Measurements from ENCODE around the gene GPATCH1.
A peak's percentile ranks its signal among the peaks of the same experiment; 100 is the strongest.
"Not testable (repeated sequence)": the region's sequence is repeated elsewhere in the genome, so short reads cannot be mapped to it uniquely, and the experiment has no call there.

The GPATCH1 gene, protein sequence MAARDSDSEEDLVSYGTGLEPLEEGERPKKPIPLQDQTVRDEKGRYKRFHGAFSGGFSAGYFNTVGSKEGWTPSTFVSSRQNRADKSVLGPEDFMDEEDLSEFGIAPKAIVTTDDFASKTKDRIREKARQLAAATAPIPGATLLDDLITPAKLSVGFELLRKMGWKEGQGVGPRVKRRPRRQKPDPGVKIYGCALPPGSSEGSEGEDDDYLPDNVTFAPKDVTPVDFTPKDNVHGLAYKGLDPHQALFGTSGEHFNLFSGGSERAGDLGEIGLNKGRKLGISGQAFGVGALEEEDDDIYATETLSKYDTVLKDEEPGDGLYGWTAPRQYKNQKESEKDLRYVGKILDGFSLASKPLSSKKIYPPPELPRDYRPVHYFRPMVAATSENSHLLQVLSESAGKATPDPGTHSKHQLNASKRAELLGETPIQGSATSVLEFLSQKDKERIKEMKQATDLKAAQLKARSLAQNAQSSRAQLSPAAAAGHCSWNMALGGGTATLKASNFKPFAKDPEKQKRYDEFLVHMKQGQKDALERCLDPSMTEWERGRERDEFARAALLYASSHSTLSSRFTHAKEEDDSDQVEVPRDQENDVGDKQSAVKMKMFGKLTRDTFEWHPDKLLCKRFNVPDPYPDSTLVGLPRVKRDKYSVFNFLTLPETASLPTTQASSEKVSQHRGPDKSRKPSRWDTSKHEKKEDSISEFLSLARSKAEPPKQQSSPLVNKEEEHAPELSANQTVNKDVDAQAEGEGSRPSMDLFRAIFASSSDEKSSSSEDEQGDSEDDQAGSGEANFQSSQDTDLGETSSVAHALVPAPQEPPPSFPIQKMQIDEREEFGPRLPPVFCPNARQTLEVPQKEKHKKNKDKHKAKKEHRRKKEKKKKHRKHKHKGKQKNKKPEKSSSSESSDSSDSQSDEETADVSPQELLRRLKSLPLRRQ

DNA sequence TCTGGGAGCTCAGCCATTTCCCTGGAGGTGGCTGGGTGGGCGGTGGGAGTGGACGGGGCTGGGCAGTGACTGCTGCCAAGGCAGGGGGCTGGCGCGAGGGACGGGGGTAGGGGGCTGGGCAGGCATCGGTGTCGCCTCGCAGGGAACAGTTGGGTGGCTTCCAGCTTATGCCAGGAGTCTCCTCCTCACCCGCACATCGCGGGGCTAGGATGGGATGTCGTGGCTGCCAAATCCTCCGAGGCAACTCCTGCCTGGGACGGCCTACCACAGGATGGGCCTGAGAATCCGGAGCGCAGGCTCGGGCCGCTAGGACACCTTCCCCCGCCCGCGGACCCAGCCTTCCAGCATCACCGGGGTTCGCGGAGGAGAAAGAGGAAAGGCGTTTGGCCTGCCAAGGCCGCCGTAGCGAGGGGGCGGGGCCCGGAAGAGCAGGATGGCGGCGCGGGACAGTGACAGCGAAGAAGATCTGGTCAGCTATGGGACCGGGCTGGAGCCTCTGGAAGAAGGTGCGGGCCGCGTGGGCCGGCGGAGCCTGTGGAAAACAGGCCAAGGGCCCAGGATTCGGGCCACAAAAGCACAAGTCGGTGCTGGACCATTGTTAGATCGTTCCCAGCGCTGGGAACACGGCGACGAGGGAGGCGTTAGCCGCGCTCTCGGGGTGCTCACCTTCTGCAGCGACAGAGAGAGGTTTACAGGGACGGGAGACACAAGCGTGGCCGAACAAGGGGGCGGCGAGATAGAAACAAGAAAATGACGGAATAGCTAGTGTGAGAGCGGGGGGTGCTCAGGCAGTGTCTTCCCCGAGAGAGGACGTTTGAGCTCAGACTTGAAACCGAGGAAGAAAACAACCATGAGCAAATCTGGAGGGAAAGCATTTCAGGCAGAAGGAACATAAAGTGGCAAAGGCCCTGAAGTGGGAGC is at the start of gene GPATCH1:
Gene GPATCH1 (plus strand): TSS at position 421 of the 921 bp plus-strand sequence. CDS start 13 bp downstream, at position 434.
- DNase-seq = peak; percentile 77

DNA sequence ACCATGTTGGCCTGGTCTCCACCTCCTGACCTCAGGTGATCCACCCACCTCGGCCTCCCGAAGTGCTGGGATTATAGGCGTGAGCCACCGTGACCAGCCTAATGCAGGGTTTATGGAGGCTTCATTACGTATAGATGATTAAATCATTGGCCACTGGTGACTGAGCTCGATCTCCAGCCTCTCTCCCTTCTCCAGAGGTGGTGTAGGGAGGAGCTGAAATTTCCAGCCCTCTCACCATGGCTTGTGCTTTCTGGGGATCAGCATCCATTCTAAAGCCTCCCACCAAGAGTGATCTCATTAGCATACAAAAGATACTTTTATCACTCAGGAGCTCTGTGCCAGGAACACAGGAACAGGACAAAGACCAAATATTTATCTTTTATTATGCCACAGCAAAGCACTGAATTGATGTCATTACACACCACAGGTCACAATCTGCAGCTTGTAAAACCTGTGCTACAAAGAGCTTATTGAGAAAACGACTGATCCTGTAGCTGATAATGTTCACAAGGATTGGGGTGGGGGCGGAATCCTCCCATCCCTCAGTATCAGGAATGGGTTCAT is 48.7 kb upstream of the GPATCH1 start:
- DNase-seq = no peak

DNA sequence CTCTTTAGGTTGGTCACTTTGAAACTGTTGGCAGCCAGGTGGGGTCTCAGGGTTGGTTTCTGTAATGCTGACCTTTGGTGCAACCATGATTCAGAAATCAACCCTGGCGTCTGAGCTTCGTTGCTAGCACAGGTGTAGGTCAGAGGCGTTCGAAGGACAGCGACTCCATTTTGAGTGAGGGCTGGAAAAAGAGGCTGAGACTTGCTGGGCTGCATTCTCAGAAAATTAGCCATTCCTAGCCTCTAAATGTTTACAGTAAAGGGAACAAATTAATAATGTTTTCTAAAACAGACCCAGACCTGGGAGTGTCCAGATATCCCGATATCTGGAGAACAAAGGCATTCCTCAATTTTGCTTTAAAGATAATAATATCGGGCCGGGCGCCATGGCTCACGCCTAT is 45.5 kb upstream of the GPATCH1 start:
- no peak for DNase-seq

DNA sequence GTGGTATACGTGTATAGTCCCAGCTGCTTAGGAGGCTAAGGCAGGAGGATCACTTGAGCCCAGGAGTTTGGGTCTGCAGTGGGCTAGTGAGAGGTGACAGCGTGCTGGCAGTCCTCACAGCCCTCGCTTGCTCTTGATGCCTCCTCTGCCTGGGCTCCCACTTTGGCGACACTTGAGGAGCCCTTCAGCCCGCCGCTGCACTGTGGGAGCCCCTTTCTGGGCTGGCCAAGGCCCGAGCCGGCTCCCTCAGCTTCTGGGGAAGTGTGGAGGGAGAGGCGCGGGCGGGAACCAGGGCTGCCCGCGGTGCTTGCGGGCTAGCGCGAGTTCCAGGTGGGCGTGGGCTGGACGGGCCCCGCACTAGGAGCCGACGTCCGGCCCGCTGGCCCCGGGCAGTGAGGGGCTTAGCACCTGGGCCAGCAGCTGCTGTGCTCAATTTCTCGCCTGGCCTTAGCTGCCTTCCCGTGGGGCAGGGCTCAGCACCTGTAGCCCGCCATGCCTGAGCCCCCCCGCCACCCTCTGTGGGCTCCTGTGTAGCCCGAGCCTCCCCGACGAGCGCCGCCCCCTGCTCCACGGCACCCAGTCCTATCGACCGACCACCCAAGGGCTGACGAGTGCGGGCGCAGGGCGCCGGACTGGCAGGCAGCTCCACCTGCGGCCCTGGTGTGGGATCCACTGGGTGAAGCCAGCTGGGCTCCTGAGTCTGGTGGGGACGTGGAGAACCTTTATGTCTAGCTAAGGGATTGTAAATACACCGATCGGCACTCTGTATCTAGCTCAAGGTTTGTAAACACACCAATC is 44.4 kb upstream of the GPATCH1 start:
- DNase-seq = not testable (repeated sequence)

DNA sequence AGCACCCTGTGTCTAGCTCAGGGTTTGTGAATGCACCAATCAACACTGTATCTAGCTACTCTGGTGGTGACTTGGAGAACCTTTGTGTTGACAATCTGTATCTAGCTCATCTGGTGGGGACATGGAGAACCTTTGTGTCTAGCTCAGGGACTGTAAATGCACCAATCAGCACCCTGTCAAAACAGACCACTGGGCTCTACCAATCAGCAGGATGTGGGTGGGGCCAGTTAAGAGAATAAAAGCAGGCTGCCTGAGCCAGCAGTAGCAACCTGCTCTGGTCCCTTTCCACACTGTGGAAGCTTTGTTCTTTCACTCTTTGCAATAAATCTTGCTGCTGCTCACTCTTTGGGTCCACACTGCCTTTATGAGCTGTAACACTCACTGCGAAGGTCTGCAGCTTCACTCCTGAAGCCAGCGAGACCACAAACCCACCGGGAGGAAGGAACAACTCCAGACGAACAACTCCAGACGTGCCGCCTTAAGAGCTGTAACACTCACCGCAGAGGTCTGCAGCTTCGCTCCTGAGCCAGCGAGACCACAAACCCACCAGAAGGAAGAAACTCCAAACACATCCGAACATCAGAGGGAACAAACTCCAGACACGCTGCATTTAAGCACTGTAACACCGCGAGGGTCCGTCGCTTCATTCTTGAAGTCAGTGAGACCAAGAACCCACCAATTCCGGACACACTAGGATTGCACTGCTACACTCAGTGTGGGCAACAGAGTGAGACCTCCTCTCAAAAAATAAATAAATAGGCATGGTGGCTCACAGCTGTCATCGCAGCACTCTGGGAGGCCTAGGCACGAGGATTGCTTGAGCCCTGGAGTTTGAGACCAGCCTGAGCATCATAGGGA is 43.6 kb upstream of the GPATCH1 start:
- DNase-seq = not testable (repeated sequence)

DNA sequence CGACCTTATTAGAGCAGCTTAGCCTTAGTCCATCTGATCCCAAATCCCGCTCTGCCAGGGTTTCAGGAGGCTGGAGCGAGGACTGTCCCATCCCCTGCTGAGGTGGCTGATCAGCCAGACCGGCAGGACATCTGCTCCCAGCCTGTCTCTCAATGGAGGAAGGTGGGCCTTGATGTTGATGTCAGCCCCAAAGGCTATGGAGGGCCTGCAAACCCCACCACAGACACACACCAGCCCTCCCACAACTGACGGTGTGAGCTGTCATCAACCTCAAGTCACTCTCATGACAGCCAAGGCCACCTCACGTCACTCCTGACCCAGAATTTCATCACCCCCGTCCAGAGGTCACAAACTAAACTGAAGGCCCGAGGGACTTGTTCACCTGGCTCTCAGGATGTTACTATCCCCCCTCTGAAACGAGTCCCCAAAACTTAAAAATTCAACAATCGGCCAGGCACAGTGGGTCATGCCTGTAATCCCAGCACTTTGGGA is 41.8 kb upstream of the GPATCH1 start:
- DNase-seq = no peak

DNA sequence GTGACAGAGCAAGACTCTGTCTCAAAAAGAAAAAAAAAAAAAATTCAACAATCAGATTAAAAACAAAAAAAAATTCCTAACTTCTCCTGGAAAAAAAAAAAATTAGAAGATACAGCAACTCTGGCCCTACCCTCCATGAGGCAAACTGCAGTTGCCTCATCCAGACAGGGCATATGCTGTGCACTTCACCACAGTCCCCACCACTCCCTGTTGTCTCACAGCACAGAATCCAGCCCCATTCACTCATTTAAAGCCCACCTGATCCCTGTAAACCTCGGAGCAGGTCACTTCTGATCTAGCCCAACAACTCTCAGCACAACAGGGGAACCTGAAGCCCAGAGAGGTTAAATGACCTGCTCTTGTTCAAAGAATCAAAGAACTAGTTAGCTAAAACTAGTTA is 41.2 kb upstream of the GPATCH1 start:
- DNase-seq = no peak

DNA sequence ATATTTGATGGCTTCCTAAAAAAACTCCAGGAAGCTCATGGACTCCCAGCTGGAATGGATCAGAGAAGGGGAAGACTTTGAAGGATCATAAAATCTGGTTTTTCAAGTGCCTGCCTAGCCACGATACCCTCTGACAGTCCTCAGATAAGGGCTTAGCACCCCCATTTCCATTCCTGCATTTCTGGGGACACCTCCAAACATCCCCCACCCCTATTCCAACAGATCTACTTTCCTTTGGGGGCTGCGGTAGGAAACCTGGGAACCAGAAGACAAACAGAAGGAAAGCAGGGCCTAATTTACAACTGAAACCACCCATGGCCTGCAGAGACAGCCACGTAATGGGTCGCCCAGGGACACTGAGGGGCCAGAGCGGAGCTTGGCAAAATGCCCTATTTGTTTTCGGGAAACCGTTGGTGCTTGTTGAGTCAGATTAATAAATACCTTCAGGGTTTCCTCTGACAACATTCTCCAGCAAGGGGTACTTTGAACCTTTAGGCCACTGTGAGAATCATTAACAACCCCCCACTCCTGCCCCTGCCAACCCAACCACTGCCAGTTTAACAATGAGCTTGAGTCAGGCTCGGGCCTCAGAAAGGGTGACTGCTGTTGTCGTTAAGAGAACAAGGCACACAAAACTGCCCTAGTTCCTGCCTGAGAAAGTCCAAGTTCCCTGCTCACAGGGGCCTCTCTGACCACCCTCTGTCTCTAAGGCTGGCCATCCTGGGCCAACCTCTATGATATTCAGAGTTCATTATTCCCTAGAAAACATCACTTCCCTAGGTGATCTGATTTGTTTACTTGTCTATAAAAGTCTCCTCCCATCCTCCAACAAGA is 39.8 kb upstream of the GPATCH1 start:
- DNase-seq = no peak

DNA sequence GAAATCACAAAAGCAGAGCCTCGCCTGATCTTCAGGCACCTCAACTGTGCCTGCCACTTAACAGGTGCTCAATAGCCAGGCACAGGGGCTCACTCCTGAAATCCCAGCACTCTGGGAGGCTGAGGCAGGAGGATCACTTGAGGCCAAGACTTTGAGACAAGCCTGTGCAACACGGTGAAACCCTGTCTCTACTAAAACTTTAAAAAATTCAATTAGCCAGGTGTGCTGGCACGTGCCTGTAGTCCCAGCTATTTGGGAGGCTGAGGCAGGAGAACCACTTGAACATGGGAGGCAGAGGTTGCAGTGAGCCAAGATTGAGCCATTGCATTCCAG is 39.2 kb upstream of the GPATCH1 start:
- not testable (repeated sequence) for DNase-seq

DNA sequence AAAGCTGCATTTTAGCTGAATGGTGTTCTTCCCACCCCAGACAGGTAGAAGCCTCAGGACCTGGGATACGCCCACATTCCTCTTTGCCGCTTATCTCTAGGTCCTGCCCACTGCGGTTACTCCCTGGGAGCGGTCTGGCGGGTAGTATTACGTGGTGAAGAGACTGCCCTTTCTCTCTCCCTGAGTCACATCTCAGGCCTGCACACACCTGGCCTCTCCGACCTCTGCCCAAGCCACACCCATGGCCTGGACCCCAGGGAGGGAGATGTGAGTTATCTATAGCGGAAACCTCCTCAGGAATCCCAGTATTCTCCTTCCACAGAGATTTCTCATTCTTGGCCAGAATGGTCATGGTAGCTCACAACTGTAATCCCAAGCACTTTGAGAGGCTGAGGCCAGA is 33.6 kb upstream of the GPATCH1 start:
- no peak for DNase-seq

DNA sequence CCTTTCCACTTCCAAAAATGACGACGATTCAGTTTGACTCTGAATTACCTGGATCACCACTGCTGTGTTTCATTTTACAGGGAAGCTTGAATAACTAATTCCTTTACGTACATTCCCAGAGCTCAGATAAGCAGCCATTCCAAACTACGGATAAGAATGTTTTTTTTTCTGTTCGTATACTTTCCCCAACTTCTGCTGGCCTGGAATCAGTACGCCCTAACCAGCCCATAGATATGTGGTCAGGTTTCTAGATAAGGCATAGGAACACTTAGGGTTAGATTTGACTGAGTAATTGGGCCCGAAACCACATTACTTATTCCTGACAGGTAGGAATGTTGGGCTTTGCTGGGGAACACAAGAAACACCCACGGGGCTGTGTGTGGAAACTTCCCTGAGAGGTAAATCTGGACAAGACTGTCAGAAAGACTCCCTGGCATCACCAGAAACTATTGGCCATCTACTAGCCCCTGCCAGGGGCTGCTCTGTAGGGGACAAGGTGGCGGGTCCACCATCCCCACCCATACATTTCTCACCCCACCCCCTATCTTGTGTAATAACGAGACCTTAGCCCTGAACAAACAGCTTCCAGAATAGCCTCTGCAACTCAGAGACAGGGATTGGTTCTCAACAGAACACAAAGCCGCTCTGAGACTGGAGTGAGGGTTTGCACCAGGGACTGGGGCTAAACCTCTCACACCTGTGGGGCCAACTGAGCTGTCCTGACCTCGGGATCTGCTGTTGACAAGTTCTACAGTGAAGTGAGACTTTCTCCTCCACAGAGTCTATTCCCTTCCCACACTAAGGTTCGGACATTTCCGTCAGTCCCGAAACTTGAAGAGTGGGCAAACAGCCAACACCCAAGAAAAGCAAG is 31.9 kb upstream of the GPATCH1 start:
- no peak for DNase-seq

DNA sequence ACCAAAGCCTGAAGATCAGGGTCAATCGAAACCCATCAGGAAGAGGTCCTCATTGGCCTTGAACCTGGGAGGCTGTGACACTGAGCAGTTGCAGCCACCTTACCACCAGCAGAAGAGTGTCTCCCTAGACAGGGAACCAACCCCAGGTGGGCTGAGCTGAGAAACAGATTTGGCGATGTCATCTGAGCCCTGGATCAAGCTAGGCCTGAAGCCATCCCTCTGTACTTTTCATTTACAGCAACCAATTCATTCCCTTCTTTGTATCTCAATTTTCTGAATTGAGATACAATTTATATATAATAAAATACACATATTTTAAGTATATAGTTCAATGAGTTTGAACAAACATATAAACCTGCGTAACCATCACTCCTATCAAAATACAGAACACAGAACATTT is 30.9 kb upstream of the GPATCH1 start:
- DNase-seq = no peak

DNA sequence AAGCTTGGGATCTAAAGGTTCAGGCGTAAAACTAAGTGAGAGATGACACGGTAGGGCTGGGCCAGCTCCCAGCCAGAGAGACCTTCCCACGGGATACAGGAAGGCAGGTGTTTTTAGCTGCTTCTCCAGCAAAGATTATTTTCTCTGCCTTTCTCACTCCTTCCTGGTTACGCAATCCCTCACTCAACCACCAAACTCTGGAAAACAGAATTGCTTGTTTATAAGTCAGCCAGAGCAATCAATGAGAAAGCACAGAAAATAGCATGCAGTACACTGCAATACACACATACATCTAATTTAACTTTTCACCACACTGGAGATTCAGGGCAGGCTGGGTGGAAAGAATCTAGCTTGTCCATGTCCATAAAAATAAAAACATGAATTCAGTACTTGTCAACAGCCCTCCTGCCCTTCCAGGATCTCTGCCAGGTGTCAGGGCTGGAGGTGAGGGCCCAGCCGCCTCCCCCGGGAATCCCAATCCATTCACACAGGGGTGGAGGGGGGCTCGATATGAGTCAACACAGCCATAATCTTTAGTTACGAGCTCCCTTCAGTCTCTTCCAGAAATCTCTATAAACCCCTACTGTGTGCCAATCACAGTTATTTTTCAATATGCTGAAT is 28.5 kb upstream of the GPATCH1 start:
- DNase-seq = no peak

DNA sequence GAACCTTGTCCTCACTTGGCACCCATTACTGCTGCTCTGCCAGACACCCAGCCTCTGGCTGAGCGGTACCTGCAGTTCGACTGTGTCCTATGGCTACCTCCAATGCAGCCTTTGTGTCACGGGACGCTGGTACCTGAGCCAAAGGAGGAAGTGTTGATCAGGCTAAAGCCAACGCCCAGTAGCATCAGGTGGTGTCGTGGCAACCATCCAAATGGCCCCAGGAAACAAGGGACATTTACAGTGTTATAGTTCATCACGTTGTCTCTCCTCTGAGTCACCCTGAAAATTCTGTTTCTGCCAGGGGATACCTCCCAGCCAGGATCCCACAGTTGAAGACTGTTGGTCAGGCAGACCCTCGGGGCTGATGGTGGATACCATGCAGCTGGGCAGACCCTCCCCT is 26.4 kb upstream of the GPATCH1 start:
- no peak for DNase-seq

DNA sequence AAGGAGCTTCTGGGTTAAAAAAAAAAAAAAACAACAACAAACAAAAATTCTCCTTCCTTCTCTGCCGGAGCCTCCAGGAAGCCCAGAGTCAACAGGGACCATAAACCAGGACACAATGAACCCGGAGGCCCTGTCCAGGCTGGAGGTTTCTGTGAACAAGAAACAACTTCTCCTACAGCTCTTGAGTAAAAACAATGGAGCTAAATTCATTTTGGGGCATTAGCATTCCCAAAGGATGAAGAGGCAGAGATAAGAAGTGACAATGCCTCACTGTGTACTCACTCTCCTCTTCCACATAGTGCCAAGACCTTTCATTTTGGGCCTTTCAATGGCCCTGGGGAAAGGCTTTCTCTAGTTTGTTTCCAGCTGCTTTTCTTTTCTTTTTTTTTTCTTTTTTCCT is 25.3 kb upstream of the GPATCH1 start:
- no peak for DNase-seq

DNA sequence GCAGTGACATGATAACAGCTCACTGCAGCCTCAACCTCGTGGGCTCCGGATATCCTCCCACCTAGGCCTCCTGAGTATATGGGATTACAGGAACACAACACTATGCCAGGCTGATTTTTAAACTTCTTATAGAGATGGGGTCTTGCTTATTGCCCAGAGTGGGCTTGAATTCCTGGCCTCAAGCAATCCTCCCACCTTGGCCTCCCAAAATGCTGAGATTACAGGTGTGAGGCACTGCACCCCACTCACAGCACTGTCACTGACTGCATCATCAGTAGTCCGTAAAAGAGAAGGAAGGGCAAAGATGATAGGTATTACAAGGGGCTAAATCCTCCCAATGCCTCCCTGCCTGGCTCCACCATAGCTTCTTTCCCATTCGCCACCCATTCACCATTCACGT is 20.4 kb upstream of the GPATCH1 start:
- no peak for DNase-seq

DNA sequence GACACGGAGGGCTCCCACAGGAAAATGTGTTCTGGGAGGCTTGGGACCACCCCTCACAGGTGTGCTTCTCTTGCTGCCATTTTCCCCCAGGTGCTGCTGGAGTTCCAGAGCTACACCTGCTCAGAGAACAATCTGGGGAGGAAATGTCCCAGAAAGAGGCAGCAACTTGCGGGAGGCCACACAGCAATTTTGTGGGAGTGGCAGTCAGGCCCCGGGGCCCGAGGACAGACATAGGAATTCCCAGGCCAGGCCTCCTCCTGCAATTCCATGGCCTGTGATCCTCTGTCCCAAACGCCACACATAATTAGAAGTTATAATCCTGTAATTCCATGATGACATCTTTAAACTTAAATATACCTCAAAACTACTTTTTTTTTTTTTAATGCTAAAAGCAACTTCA is 18.1 kb upstream of the GPATCH1 start:
- DNase-seq = no peak

DNA sequence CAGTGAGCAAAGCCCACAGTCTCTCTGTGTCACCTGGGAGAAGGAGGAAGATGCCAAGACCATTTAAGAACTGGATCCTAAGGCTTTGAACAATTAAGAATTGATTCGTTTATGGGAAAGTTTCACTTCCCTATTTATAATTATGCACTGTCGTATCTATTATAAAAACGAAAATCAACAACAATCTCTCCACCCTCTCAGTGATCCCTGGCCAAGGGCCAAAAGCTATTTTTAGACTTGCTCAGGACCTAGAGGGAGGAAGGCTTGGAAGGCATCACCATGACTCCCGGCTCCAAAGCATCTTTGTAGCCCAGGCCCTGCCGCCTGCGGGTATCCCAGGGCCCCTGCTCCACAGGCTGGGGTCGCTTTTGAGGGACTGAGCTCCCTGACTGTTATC is 17.6 kb upstream of the GPATCH1 start:
- DNase-seq = no peak
